Measurements from ENCODE around the gene SLC25A31.

The SLC25A31 gene

DNA sequence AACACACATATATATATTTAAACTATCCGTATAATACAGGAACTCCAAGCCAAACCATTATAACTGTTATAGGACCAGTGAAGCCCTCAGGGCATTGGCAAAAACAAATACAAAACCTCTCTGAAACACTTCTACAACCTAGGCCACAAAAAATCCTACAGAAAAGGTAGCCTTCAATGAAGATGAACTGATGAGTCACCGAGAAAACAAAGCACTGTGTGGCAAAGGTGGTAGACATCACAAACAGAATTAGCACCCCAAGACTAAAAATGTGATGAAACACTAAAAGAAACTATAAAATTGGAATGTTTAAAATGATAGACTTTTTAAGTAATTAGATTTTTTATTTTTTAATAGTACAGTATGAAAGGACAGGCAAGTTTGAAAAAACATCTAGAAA lies 46.4 kb downstream of the SLC25A31 start:
- no peak for DNase-seq (ENCODE audit: low read depth in 1 of 2, low spot score in 1 of 2)

DNA sequence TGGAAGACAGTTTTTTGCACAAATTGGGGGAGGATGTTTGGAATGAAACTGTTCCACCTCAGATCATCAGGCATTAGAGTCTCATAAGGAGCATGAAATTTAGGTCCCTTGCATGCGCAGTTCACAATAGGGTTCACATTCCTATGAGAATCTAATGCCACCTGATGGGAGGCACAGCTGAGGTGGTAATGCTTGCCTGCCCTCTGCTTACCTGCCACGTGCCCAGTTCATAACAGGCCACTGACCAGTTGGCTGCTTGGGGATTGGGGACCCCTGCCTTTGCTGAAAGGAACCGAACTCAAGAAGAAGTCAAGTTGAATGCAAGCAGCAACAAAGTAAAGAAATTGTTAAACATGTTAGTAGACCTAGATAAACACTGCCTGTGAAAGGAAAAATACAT lies 47.3 kb downstream of the SLC25A31 start:
- no peak for DNase-seq (ENCODE audit: low read depth in 1 of 2, low spot score in 1 of 2)

DNA sequence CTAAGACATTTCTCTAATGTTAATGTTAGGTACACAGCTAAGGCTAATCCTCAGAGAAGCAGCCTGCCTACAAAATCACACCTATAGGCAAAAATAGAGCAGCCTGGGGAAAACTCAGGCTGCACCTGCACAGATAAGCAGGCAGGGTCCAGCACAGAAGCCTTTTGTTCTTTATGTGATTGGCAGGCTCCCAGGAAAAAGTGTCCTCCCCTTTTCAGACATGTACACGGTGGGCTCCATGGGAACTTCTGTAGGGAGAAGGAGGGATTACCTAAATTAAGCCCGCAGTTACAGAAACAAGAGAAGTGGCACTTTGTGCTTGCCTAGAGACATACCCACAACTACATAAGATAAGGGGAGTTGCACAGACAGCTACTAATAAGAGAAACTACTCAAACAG lies 47.9 kb downstream of the SLC25A31 start:
- DNase-seq (ENCODE audit: low read depth in 1 of 2, low spot score in 1 of 2): no peak

DNA sequence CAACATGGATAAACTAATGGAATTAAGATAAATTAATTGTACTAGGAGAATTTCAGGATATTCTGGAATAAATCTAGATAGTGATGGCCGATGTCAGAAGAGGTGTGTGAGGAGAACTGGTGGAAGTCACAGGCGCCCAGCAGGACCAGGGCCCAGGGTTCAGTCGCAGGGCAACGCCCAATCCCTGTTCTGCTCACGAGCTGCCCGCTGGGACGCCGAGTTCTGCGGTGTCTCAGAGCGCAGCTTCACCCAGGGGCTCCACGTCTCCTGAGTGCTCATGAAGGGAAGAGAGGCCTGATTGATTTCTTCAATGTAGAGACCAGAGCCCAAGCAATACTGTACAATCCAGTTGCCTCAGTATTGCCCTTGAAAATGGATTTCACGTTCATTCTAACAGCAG lies 50.4 kb downstream of the SLC25A31 start:
- DNase-seq (ENCODE audit: low read depth in 1 of 2, low spot score in 1 of 2): no peak

DNA sequence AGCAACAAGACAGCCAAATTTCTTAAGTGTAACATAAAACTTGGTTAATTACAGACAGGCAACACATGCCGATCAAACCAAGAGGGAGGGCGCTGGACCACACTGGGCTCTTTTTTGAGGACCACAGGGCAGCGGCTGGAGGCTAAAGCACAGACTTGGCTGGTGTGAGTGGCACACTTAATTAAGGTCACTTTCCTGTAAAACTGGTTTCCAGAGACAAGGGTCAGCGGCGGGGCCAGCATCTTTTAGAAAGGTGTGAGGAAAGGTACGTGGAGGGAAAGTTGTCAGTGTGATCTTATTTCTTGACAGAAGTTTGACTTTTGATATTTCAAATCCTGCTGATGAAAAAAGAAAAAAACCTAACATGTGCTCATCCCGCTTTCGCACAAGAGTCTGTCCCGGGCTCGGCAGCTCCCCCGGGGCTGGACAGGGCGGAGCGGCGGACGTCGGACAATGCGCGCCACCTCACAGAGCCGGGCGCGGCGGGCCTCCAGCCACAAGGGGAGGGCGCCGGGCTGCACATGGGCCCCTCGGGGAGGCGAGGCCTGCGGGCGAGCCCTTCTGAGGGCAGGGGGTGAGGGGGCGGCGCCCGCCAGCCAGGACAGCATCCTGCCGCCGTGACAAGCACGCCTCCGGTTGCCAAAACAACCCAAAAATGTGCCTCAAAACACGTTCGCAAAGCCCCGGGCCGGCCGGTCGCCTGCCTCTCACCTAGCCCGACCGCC lies 51.3 kb downstream of the SLC25A31 start:
- no peak for DNase-seq (ENCODE audit: low read depth in 1 of 2, low spot score in 1 of 2)

DNA sequence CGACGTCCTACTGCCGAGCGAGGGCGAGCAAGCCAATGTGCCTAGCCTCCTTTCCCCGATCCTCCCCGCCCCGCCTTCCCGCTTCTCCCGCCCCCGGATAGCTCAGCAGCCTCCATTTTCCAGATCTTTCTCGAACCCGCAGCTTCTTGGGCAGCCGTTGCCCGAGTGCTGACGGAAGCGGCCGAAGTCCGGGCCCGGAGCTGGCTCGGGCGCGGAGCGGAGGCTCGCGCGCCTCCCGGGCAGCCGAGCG lies 51.8 kb downstream of the SLC25A31 start:
- DNase-seq (ENCODE audit: low read depth in 1 of 2, low spot score in 1 of 2): peak in 1 of 2 donors; percentile 19

DNA sequence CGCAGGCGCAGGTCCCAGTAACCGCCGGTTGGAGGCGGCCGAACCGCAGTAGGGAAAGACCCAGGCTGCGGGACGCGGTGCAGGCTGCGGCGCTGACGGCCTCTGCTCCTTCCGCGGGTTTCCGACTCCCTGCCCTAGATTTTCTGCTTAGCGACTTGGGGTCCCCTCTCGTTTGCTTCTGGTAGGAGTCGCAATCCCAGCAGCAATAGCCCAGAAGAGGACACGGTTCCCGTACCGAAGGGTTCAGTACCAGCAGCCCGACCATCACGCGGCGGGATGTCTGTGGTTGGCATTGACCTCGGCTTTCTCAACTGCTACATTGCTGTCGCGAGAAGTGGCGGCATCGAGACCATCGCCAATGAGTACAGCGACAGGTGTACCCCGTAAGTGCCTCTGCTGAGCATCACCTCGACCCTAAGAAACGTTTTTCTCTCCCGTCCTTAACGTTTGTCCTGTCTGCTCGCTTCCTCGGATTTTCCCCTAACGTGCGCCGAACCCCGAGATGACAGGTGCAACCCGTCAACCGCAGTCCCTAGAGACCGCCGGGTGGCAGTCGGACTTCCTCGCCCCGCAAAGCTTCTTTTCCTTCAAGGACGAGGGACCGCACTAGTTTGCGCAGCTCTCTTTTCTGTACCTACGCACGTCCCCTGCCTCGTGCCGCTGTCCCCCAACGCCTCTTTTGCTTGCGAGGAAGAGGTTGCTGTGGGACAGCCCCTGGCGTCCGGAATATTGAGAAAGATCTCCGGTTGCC lies 52.2 kb downstream of the SLC25A31 start, which contains the start of gene HSPA4L:
Gene HSPA4L, plus strand, starts transcription at position 48 of the 751 bp plus-strand sequence. Its CDS starts 229 bp downstream, at position 277.
- peak in 1 of 2 donors; percentile 20 for DNase-seq (ENCODE audit: low read depth in 1 of 2, low spot score in 1 of 2)

DNA sequence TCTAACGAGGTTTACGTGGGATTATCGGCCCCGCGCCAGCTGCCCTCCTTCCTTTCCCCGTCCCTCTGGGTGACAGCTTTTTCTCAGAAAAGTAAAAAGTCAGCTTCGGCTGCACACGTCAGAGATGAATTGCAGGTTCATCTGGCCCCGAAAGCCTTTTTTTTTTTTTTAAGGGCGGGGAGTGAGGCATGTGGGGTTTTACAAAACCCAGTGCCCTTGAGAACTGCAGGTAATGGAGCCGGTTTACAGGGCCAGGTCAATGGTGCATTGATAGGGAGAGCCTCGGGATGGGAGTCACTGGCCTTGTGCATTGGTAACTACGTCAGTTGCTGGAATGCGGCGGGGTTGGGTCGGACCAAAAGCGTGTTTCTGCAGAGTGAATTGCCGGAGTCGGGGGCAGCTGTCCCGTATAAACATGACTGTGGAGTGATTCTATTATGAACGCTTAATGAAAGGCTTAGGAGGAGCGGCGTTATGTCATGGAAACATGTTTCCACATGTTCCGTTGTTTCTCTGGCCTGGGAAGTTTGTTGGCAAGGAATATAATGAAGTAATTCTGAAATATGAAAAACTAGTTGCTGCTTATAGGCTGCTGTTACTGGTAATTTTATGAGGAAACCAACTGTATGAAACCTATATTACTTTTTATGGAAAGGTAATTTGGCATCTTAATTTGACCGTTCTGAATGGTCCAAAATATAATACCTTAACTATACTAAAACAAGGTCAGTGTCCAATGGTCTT lies 53.0 kb downstream of the SLC25A31 start:
- DNase-seq (ENCODE audit: low read depth in 1 of 2, low spot score in 1 of 2): no peak

DNA sequence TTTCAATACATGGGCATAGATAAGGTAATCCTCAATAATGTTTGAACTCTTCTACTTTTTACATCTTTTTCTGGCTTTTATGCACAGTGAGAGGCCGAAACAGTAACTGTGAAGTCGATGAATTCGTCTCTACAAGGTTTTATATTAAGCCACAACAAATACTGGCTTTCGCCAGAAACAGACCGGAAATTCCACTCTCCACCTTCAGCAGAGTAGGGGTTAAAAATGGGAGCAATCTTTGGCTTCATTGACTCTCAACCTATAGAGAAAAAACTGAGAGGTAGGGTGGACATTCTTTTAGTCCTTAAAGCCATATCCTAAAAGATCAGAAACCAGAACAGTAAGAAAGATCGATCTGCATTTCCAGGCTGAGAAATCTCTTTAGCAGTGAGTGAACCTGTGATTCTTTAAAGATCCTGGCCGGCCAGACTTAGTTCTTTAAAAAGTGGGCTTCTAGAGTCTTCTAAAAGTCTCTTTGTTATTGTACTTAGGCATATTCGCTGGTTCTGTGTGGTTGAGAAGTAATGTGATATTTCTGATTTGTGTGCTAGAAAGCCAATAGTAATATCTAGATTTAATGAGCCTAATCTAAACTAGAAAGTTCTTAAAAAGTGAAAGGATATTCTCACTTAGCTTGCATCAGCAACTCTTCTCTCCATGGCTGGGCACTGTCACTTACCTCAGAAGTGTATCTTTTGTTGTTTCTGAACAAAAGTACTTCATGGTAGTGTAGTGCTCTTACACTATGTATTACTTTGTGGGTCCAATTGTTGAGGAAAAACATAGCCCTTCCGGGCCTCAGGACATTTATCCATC lies 54.0 kb downstream of the SLC25A31 start:
- DNase-seq (ENCODE audit: low read depth in 1 of 2, low spot score in 1 of 2): no peak

DNA sequence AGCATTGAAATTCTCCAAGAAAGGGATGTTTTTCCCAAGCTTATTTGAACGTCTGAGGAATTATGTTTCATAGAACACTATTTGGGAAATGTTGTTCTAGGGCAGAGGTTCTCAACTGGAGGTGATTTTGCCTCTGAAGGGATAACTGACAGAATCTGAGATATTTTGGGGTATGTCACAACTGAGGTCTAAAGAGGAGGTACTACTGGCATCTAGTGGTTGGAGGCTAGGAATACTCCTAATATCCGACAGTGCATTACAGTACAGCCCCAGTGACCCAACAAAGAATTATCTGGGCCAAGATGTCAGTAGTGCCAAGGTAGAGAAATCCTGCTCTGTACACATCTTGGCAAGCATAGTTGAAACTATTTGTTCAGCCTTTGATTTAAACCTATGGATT lies 58.3 kb downstream of the SLC25A31 start:
- DNase-seq (ENCODE audit: low read depth in 1 of 2, low spot score in 1 of 2): no peak

DNA sequence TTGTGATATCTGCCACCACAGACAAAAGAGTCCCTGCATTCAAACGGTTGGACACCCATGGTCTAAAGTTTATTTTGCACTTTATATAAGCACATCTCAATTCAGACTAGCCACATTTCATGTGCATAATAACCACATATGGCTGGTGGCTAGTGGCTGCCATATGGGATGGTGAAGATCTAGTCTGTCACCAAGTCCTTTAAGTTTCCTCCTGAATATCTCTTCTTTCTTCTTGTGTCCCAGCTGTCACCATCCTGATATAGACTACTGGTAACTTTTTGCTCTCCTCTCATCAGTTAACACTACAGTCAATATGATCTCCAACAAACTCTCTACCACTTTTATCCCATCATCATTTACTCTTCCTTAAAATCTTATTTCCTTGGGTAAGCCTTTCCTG lies 61.2 kb downstream of the SLC25A31 start:
- no peak for DNase-seq (ENCODE audit: low read depth in 1 of 2, low spot score in 1 of 2)

DNA sequence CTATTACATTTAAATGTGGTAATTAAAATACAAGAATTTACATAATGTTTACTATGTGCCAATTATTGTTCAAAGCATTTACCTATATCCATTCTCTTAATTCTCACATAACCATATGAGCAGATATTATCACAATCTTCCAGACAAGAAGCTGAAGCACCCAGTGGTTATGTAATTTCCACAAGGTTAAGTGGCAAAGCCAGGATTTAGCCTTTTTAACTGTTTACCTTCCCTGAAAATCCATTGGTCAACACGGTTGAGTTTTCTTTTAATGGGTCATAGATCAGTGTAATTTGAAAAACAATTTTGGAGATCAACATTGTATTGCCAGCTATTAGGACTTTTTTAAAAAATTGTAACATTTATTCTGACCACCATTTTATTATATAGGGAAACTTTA lies 63.3 kb downstream of the SLC25A31 start:
- no peak for DNase-seq (ENCODE audit: low read depth in 1 of 2, low spot score in 1 of 2)

DNA sequence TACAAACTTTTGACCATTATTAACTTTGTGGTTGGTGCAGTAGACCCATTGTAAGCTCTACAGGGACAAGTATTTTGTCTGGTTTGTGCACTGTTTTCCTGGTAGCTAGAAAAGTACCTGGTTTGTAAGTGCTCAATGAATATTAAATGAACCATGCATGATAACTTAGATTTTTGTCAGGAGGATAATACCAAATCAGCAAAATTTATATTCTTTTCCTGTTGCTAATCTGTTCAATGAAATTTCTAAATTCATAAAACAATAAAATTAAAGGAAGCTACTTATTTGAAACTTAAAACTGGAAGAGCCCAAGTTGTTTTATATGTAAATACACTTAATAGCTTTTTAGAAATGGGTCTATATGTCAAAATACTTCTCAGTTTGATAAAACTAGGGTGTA lies 69.5 kb downstream of the SLC25A31 start:
- DNase-seq (ENCODE audit: low read depth in 1 of 2, low spot score in 1 of 2): no peak

DNA sequence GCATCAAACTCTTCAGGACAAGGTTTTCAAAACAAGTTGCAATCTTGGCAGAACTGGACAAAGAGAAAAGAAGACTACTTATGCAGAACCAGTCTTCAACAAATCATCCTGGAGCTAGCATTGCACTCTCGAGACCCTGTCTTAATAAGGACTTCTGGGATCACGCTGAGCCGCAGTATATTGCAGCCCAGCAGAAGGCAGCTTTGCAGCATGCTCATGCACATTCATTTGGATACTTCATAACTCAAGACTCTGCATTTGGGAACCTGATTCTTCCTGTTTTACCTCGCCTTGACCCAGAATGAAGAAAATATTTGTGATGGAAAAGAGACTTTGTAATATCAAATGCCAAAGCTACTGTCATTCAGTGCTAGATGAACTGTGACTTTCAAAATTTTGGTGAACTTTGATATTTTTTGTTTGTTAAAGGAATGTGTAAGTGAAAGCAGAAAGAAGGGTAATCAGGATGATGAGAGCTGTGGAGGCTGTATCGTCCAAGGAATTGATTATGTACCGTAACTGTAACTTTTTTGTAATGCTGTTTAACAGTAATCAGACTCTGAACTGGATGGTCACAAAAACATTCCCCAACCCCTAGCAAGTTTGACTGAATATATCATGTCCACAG lies 79.1 kb downstream of the SLC25A31 start:
- no peak for DNase-seq (ENCODE audit: low read depth in 1 of 2, low spot score in 1 of 2)

DNA sequence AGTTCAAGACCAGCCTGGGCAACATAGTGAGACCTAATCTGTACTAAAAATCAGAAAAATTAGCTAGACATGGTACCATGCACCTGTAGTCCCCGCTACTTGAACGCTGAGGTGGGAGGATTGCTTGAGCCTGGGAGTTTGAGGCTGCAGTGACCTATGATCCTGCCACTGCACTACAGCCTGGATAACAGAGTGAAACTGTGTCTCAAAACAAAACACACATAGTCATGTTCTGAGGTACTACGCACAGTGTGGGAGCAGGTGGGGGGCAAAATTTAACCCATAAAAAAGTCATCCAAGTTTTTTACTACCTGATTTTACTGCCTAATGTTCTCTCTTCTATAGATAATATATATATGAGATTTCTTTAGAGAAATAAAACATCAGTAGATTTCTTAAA lies 80.4 kb downstream of the SLC25A31 start:
- DNase-seq (ENCODE audit: low read depth in 1 of 2, low spot score in 1 of 2): no peak

DNA sequence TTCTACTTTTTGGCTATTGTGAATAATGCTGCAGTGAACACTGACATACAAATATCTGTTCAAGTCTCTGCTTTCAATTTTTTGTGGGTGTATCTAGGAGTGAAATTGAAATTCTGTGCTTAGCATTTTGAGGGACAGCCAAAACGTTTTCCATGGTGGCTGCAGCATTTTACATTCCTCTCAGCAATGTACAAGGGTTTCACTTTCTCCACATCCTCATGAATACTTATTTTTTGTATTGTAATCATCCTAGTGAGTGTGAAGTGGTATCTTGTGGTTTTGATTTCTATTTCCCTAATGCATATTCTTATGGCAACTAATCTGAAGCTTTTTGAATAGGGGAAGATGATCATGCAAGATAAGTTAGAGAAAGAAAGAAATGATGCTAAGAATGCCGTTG lies 92.2 kb downstream of the SLC25A31 start:
- no peak for DNase-seq (ENCODE audit: low read depth in 1 of 2, low spot score in 1 of 2)

All from activated CD4-positive, alpha-beta T cell treated with anti-CD3 and anti-CD28 coated beads, Interleukin-2, amount 50 U/mL, for 24 hours (primary cell).